GM21529 (cell line): ENCODE results near the gene ATP11A.

Source experiments
- ATAC-seq: cut with Tn5 transposase; IDR thresholded peaks from one replicate; pipeline ENCODE4 v1.9.1; 2021; ENCODE audit not compliant: unreplicated experiment

The ATP11A gene

DNA sequence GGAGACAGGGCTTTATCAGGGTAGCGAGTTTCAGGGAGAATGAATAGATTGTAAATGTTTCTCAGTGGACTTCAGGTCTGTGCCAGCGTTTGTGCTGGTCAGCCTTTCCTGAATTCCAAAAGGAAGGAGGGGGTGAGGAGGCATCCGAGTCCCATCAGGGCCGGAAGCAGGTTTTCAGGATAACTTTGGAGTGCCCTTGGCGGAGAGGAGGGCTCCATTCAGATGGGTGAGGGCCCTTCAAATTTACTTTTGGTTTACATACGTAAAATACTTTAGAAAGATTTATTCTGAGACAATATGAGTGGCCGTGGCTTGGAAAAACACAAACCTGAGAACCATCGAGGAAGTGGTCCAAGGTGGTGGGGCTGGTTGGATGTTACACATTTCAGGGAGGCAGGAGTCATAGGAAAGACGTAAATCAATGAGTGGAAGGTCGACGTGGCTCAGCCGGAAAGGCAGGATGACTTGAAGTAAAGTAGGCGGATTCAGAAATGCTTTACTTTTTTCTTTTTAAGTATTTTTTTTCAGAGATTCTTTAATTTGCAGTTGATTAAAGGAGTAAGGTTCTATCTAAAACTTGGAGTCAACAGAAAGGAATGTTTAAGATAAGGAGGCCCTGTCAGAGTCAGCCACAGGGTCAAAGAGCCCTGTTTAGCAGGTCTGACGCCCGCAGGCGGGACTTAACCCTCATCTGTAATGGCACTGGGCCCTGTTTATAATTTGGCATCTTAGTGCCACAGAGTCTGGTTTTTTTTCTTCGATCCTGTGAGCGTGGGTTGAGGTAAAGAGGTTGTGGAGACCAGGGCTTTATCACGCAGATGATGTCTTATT is 32.8 kb downstream of the ATP11A start:
- ATAC-seq: no peak

DNA sequence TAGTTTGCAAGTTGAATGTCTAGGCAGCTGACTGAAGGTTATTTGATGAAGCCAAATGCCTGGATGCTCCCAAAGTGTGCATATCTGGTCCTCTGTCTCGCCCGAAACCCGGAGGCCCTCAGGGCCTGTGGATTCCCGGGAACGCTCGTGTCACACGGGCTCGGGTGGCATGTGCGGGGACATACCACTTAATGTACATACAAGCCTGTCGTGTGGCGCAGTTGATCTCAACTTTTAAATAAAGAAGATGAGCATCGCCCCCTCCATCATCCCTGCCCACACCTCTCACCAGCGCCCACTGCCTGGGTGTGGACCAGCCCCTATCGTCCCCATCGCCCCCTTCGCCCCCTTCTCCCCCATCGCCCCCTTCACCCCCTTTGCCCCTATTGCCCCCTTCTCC is 33.9 kb downstream of the ATP11A start:
- ATAC-seq: no peak

DNA sequence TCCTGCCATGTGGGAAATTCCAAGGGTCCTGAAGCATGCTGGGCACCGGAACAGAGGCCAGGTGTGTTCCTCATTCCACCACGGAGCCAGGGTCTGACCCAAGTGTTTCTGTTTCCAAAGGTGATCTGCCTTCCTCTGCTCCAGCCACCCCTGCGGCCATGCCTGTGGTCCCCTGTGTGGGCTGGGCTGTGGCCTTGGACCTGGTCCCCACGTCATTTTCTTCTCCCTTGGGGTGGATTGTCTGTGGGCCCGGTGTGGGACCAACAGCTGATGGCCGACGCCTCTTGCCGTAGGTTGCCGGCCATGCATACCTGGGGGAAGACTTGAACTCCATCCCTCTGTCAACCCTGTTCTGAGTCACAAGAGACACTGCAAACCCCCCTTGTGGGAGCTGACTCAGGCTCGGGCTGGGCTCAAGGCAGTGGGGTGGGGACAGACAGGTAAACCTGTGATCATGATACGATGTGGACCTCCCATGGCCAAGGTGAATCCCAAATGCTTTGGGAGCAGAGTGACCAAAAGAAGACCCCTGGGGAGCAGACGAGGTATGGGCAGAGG is 35.0 kb downstream of the ATP11A start:
- ATAC-seq: no peak

GRCh38 chr13:112725346-112726015 is 35.6 kb downstream of the ATP11A start:
- peak; percentile 52 for ATAC-seq

GRCh38 chr13:112726016-112726767 is 36.4 kb downstream of the ATP11A start:
- no peak for ATAC-seq

GRCh38 chr13:112727581-112727980 is 37.7 kb downstream of the ATP11A start:
- ATAC-seq: no peak

GRCh38 chr13:112728375-112729126 is 38.7 kb downstream of the ATP11A start:
- no peak for ATAC-seq

GRCh38 chr13:112729408-112729807 is 39.6 kb downstream of the ATP11A start:
- ATAC-seq: no peak

DNA sequence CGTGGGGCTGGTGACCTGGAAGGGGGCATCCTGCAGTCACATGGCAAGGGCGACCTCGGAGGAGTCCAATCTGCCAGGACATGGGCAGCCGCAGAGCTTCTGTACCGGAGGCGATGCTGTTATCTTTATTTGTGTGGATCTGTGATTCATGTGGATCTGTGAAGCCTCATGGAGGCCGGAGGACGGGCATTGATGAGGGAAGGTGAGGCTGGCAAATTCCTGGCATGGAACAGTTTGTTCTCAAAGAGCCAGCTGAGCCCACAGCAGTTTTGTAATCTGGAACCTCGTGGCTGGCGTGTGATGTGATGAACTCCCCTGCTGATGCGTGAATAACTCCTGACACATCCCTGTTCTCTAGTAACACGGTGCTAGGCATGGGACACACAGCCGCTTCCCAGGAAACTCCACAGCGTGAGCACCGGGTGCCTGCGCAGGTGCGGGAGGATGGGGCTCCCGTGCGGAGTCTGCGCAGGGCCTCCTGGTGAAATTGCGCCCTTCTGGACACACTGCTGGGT is 40.4 kb downstream of the ATP11A start:
- ATAC-seq: no peak

DNA sequence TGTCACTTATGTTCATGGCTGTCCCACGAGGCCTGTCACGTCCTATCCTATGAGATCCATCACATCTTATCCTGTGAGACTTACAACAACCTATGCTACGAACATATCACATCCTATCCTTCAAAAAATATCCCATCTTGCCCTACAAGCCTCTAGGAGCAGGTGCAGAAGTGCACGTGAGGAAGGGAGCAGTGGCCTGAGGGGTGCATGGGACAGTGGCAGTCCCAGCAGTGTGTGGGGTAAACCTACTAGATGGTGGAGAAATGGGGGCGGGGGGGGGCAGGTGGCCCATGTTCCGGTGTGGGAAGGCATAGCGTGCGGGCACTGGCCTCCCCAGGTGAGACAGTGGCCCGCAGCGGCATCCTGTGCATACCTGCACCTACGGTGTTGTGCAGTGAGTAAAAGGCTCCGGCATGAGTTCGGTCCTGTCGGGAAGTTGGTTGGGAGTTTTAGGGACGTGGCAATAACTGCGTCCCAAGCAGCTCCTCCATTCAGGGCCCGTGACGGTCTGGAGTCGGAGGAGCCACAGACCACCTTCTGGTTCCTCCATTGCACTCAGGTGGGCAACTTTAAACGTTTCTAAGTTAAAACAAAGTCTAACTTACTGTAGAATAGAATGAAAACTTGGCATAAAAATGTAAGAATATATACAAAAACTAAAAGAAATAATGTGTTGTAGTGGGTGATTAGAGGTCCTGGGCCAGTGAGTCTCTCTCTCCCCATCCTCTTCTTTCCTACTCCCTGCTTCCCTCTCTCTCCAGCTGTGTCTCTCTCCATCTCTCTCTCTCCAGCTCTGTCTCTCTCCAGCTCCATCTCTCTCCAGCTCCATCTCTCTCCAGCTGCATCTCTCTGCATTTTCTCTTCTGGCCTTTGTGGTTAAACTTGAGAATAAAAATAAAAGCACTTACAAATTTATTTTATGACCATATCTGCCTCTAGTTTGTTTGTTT is 42.1 kb downstream of the ATP11A start:
- ATAC-seq: no peak

GRCh38 chr13:112732679-112733078 is 42.8 kb downstream of the ATP11A start:
- no peak for ATAC-seq

- ATAC-seq: no peak
Measured at GRCh38 chr13:112733112-112733511, 43.3 kb downstream of the ATP11A start.

GRCh38 chr13:112733661-112734379 is 44.0 kb downstream of the ATP11A start:
- ATAC-seq: no peak

DNA sequence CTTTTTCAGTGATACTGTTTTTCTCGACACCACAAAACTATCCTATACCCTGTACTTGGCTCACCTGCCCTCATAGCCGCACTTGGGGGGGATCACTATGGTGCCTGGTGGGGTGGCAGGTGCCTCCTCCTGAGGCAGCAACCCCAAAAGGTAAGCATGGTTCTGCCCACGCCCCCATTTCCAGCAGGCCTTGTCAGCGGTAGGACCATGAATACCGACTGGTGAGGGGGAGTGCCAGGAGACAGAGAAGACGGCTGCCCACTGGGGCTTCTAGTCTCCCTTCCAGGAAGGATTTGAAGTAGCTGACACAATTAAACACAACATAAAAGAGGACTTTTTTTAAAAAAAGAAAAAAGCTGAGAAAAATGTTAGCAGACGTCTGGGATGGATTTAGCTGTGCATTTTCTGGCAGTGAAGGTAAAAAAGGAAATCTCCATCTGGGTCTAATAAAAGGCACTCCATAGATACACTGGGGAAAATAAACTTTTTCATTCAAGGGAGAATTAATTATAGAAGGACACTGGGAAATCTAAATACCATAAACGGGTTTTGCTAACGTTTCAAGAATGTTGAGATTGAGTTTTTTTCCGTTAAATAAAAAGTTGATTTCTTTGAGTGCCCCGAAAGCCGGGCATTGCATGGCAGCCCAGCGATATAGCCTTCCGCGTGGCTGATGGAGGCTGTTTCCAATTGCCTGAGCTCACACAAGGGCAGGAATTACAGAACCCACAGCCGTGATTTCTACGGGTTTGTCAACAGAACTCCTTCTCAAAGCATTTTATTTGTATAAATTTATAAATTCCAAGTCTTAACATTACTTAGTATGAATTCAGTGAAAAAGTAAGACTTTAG is 45.1 kb downstream of the ATP11A start:
- ATAC-seq: no peak

DNA sequence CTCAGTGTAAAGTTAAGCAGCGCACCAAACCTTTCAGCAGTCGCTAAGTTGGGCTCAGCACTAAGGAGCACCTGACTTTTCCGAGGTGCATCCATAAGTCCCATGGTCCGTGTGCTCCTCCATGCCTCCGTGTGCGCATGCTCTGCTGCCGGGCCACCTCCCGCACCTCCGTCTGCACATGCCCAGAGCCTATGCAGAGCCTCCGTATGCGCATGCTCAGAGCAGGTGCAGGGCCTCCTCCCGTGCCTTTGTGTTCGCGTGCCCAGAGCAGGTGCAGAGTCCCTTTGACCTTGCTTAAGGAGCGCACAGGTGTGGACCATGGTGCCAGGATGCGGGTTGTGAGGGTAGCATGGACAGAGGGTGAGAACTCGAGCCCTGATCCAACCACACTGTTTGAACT is 46.0 kb downstream of the ATP11A start:
- ATAC-seq: no peak

GRCh38 chr13:112737294-112737693 is 47.5 kb downstream of the ATP11A start:
- ATAC-seq: no peak

GRCh38 chr13:112738606-112739005 is 48.8 kb downstream of the ATP11A start:
- ATAC-seq: no peak
